ENCODE data around the gene TRIM46.

DNA sequence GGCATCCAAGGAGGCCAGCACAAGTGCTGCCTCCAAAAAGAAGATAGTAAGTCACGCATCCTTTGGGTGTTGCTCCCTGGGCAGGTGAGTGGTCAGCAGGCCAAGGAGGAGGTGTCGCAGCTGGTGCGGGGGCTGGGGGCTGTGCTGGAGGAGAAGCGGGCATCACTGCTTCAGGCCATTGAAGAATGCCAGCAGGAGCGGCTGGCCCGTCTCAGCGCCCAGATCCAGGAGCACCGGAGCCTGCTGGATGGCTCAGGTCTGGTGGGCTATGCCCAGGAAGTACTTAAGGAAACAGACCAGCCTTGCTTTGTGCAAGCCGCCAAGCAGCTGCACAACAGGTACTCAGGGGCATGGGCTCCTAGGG lies 4.3 kb downstream of the TRIM46 start:
- TF ChIP-seq ZNF282 (IDR thresholded peaks at IDR 0.05; ENCODE audit: partially characterized antibody) = no peak
- TF ChIP-seq, protein P1, sequence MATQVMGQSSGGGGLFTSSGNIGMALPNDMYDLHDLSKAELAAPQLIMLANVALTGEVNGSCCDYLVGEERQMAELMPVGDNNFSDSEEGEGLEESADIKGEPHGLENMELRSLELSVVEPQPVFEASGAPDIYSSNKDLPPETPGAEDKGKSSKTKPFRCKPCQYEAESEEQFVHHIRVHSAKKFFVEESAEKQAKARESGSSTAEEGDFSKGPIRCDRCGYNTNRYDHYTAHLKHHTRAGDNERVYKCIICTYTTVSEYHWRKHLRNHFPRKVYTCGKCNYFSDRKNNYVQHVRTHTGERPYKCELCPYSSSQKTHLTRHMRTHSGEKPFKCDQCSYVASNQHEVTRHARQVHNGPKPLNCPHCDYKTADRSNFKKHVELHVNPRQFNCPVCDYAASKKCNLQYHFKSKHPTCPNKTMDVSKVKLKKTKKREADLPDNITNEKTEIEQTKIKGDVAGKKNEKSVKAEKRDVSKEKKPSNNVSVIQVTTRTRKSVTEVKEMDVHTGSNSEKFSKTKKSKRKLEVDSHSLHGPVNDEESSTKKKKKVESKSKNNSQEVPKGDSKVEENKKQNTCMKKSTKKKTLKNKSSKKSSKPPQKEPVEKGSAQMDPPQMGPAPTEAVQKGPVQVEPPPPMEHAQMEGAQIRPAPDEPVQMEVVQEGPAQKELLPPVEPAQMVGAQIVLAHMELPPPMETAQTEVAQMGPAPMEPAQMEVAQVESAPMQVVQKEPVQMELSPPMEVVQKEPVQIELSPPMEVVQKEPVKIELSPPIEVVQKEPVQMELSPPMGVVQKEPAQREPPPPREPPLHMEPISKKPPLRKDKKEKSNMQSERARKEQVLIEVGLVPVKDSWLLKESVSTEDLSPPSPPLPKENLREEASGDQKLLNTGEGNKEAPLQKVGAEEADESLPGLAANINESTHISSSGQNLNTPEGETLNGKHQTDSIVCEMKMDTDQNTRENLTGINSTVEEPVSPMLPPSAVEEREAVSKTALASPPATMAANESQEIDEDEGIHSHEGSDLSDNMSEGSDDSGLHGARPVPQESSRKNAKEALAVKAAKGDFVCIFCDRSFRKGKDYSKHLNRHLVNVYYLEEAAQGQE (IDR thresholded peaks at IDR 0.05; ENCODE audit: borderline replicate concordance in 1 of 2, low read depth in 1 of 2, low read length in 2 of 2) = no peak
- no peak for TF ChIP-seq MIXL1 (CRISPR knock-in tag; IDR thresholded peaks at IDR 0.05)
- no peak for TF ChIP-seq POLR2A (IDR thresholded peaks at IDR 0.05; ENCODE audit: insufficient read depth in 1 of 2, low read depth in 2 of 2, low read length in 2 of 2)
